NT2/D1 (cell line): ENCODE measurements around the gene DCX.

Experiments used
- DNase-seq: peaks from one replicate; pipeline ENCODE4 v3.0.0-alpha.2; 2011; ENCODE audit warnings: low read depth, low spot score
- H3K27me3 ChIP-seq: 2 replicates; pipeline ENCODE4 v1.6.0; 2011; ENCODE audit warnings: mild to moderate bottlenecking; ENCODE audit not compliant: insufficient read length, insufficient read depth
- H3K36me3 ChIP-seq: 2 replicates; pipeline ENCODE4 v1.6.1; 2011; ENCODE audit warnings: mild to moderate bottlenecking, low read length, mixed read lengths; ENCODE audit not compliant: insufficient read depth, insufficient read length
- H3K4me1 ChIP-seq: 2 replicates; pipeline ENCODE4 v1.5.1; 2011; ENCODE audit not compliant: insufficient read depth, insufficient read length
- H3K4me3 ChIP-seq: 2 replicates; pipeline ENCODE4 v1.5.1; 2011; ENCODE audit warnings: low read depth; ENCODE audit not compliant: insufficient read length
- H3K9ac ChIP-seq: 2 replicates; pipeline ENCODE4 v1.6.0; 2011; ENCODE audit warnings: low read depth; ENCODE audit not compliant: insufficient read length
- H3K9me3 ChIP-seq: 2 replicates; pipeline ENCODE4 v1.5.1; 2011; ENCODE audit warnings: mild to moderate bottlenecking, low read length; ENCODE audit not compliant: insufficient read depth
- SUZ12 ChIP-seq: IDR thresholded peaks from 2 replicates; pipeline ENCODE4 v1.6.1; 2011; ENCODE audit not compliant: insufficient read length, insufficient read depth; ENCODE audit errors: extremely low read depth
- YY1 ChIP-seq: IDR thresholded peaks from 2 replicates; pipeline ENCODE4 v1.6.1; 2011; ENCODE audit not compliant: insufficient read length, insufficient read depth
- ZNF274 ChIP-seq: IDR thresholded peaks from 2 replicates; pipeline ENCODE4 v1.6.1; 2011; ENCODE audit warnings: mild to moderate bottlenecking, low read depth, low read length

The DCX gene

GRCh38 chrX:111282991-111283390 is 129.0 kb downstream of the DCX start:
- no peaks in the 10 kb centered on the region for H3K9me3 ChIP-seq
- H3K4me3 ChIP-seq: no peak overlapping the region
- no peaks in the 10 kb centered on the region for H3K27me3 ChIP-seq
- no peak overlapping the region for H3K9ac ChIP-seq
- TF ChIP-seq ZNF274: no peak
- no peak for TF ChIP-seq YY1
- no peak for TF ChIP-seq SUZ12
- DNase-seq: no peak
- no peaks in the 10 kb centered on the region for H3K36me3 ChIP-seq
- H3K4me1 ChIP-seq: no peaks in the 10 kb centered on the region

- no peak overlapping the region for H3K4me3 ChIP-seq
- H3K4me1 ChIP-seq: no peaks in the 10 kb centered on the region
- no peak overlapping the region for H3K9ac ChIP-seq
- no peaks in the 10 kb centered on the region for H3K27me3 ChIP-seq
- no peak for TF ChIP-seq YY1
- no peak for TF ChIP-seq ZNF274
- no peak for TF ChIP-seq SUZ12
- no peaks in the 10 kb centered on the region for H3K36me3 ChIP-seq
- no peak for DNase-seq
- no peaks in the 10 kb centered on the region for H3K9me3 ChIP-seq
Observed at GRCh38 chrX:111282139-111282538, 129.9 kb downstream of the DCX start.

GRCh38 chrX:111270339-111270738 is 141.7 kb downstream of the DCX start, which contains the start of gene CAPN6:
TSS of gene CAPN6 (minus strand) at chrX:111270483. CDS start at chrX:111263936, 6,547 bp downstream.
- TF ChIP-seq ZNF274: no peak
- TF ChIP-seq SUZ12: no peak
- TF ChIP-seq YY1: no peak
- no peaks in the 10 kb centered on the region for H3K4me1 ChIP-seq
- H3K36me3 ChIP-seq: no peaks in the 10 kb centered on the region
- peak; percentile 16 for DNase-seq
- H3K9ac ChIP-seq: no peak within 1 kb of the TSS
- no peaks in the 10 kb centered on the region for H3K27me3 ChIP-seq
- no peaks in the 10 kb centered on the region for H3K9me3 ChIP-seq
- H3K4me3 ChIP-seq: peak within 1 kb of the TSS; percentile 9

- no peak overlapping the region for H3K9ac ChIP-seq
- H3K36me3 ChIP-seq: no peaks in the 10 kb centered on the region
- no peaks in the 10 kb centered on the region for H3K4me1 ChIP-seq
- H3K4me3 ChIP-seq: no peak overlapping the region
- no peak for DNase-seq
- no peaks in the 10 kb centered on the region for H3K9me3 ChIP-seq
- TF ChIP-seq ZNF274 (no peak), YY1 (no peak), SUZ12 (no peak)
- H3K27me3 ChIP-seq: no peaks in the 10 kb centered on the region
Observed at GRCh38 chrX:111268506-111268905, 143.5 kb downstream of the DCX start.

- no peaks in the 10 kb centered on the region for H3K27me3 ChIP-seq
- no peak overlapping the region for H3K4me3 ChIP-seq
- no peak overlapping the region for H3K9ac ChIP-seq
- TF ChIP-seq SUZ12 (no peak), YY1 (no peak)
- DNase-seq: no peak
- H3K9me3 ChIP-seq: no peaks in the 10 kb centered on the region
- no peaks in the 10 kb centered on the region for H3K36me3 ChIP-seq
- H3K4me1 ChIP-seq: no peaks in the 10 kb centered on the region
Observed at GRCh38 chrX:111265486-111265885, 146.5 kb downstream of the DCX start.

- Histone ChIP-seq H3K4me3 (no peak overlapping the region), H3K9me3 (no peaks in the 10 kb centered on the region), H3K27me3 (no peaks in the 10 kb centered on the region), H3K4me1 (no peaks in the 10 kb centered on the region), H3K36me3 (no peaks in the 10 kb centered on the region), H3K9ac (no peak overlapping the region)
- no peak for DNase-seq
- TF ChIP-seq YY1 (no peak), SUZ12 (no peak), ZNF274 (no peak)
Observed at GRCh38 chrX:111264385-111264784, 147.6 kb downstream of the DCX start.

GRCh38 chrX:111262086-111262485 is 149.9 kb downstream of the DCX start:
- Histone ChIP-seq H3K4me3 (no peak overlapping the region), H3K27me3 (no peaks in the 10 kb centered on the region), H3K9ac (no peak overlapping the region), H3K4me1 (no peaks in the 10 kb centered on the region), H3K9me3 (no peaks in the 10 kb centered on the region), H3K36me3 (no peaks in the 10 kb centered on the region)
- no peak for DNase-seq
- no peak for TF ChIP-seq SUZ12
- TF ChIP-seq ZNF274: no peak
- TF ChIP-seq YY1: no peak

- DNase-seq: no peak
- no peak overlapping the region for H3K9ac ChIP-seq
- no peaks in the 10 kb centered on the region for H3K27me3 ChIP-seq
- H3K36me3 ChIP-seq: no peaks in the 10 kb centered on the region
- H3K4me1 ChIP-seq: no peaks in the 10 kb centered on the region
- H3K9me3 ChIP-seq: no peaks in the 10 kb centered on the region
- no peak for TF ChIP-seq YY1
- TF ChIP-seq SUZ12: no peak
- TF ChIP-seq ZNF274: no peak
- H3K4me3 ChIP-seq: no peak overlapping the region
Observed at GRCh38 chrX:111260451-111260850, 151.5 kb downstream of the DCX start.
